Measurements from ENCODE around the gene TSPAN5. TPM values are rescaled to one million over a fixed set of nuclear protein-coding genes. Genes with fewer than 3 reads are reported as not detected.

The TSPAN5 gene
- total RNA-seq, 1 donor from 2014 or later: 1.6 TPM

DNA sequence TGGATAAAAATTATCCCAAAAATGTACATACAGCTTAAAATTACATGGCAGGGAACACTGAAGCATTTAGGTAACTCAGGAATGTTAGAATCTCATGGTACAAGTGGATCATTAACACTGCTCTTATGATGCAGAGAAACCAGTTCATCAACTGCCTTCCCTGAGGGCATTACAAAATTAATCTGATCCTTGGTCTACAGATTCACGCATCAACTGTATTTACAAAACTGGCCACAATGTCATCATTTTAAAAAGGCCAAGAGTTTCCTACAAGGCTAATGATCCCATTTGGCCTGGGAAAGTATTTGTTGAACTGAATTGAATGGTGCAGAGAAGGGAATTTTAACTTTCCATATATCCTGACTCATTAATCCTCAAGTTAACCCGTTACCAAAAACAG lies 84.6 kb downstream of the TSPAN5 start:
- no peaks in the 10 kb centered on the region for H3K27me3 Mint-ChIP-seq
- DNase-seq (no peak), ATAC-seq (ENCODE audit: low read depth) (no peak)
- no peaks in the 10 kb centered on the region for H3K36me3 Mint-ChIP-seq (ENCODE audit: low read depth)
- POLR2A ChIA-PET: no interaction called here
- H3K4me1 Mint-ChIP-seq: peaks cover 10% of the 10 kb centered on the region
- H3K27ac Mint-ChIP-seq: no peak overlapping the region
- CTCF ChIA-PET: no interaction called here
- intact Hi-C loops (cut with micrococcal nuclease): no loop called here
- H3K4me3 Mint-ChIP-seq: no peak overlapping the region
- H3K9me3 Mint-ChIP-seq: no peaks in the 10 kb centered on the region
- TF ChIP-seq, protein P1, sequence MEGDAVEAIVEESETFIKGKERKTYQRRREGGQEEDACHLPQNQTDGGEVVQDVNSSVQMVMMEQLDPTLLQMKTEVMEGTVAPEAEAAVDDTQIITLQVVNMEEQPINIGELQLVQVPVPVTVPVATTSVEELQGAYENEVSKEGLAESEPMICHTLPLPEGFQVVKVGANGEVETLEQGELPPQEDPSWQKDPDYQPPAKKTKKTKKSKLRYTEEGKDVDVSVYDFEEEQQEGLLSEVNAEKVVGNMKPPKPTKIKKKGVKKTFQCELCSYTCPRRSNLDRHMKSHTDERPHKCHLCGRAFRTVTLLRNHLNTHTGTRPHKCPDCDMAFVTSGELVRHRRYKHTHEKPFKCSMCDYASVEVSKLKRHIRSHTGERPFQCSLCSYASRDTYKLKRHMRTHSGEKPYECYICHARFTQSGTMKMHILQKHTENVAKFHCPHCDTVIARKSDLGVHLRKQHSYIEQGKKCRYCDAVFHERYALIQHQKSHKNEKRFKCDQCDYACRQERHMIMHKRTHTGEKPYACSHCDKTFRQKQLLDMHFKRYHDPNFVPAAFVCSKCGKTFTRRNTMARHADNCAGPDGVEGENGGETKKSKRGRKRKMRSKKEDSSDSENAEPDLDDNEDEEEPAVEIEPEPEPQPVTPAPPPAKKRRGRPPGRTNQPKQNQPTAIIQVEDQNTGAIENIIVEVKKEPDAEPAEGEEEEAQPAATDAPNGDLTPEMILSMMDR (IDR thresholded peaks at IDR 0.05): no peak

DNA sequence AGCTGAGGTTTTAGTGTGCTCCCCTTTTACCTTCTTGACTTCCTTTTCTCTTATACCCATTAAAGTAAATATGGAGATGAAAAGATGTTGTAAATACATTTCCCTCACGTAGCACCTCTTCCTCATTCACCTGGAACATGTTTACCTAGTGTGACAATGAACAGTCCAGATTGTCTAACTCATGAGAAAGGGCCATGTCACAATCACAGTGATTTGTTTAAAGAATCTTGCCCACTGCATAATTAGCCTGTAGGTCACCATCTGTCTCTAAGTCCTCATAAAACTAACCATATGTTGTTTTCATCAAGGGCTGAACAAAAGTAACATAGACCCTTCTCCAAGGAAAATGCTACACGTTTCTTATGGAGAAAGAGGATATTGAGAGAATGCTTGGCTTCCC lies 85.7 kb downstream of the TSPAN5 start:
- no peak overlapping the region for H3K4me3 Mint-ChIP-seq
- H3K27ac Mint-ChIP-seq: no peak overlapping the region
- CTCF ChIA-PET: no interaction called here

DNA sequence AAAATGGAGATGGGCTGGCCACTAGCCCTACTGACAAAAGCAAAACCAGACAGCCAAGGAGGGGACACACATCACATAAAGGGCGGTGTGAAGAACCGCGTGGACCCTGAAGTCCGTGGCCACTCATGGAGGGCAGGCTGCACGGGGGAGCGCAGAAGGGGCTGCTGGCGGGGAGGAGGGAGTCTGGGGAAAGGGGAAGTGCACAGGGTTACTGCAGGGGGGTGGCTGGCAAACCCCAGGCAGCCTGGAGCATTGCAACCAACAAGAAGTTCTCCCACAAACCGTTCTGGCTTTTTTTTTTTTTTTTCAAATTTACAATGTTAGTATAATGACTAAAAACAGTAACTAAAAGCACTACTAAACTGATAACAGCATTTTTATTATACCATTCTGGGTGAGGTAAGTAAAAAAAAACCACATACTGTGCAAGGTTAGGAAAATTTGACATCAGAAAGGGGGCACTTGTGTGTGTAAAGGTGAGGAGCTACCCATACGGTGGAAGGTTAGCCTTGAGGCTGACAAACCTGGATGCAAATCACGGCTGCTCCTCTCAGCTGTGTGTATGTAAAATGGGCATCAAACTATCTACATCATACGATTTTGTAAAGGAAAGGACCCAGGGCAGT lies 87.1 kb downstream of the TSPAN5 start:
- Mint-ChIP-seq H3K27me3 (no peaks in the 10 kb centered on the region), H3K9me3 (no peaks in the 10 kb centered on the region), H3K4me3 (no peak overlapping the region), H3K36me3 (ENCODE audit: low read depth) (no peaks in the 10 kb centered on the region), H3K27ac (no peak overlapping the region), H3K4me1 (peaks cover 4% of the 10 kb centered on the region)
- POLR2A ChIA-PET: no interaction called here
- ATAC-seq (ENCODE audit: low read depth): no peak
- no peak for DNase-seq
- intact Hi-C loops (cut with micrococcal nuclease): no loop called here
- CTCF ChIA-PET: no interaction called here
- TF ChIP-seq, protein P1 (IDR thresholded peaks at IDR 0.05): no peak

More for the DNA sequence above, 85.7 kb downstream of the TSPAN5 start:
- ATAC-seq (ENCODE audit: low read depth): no peak
- TF ChIP-seq, protein P1 (IDR thresholded peaks at IDR 0.05): no peak
- Mint-ChIP-seq H3K4me1 (peaks cover 3% of the 10 kb centered on the region), H3K9me3 (no peaks in the 10 kb centered on the region), H3K36me3 (ENCODE audit: low read depth) (no peaks in the 10 kb centered on the region), H3K27me3 (no peaks in the 10 kb centered on the region)
- POLR2A ChIA-PET: no interaction called here
- no peak for DNase-seq
- intact Hi-C loops (cut with micrococcal nuclease): no loop called here

DNA sequence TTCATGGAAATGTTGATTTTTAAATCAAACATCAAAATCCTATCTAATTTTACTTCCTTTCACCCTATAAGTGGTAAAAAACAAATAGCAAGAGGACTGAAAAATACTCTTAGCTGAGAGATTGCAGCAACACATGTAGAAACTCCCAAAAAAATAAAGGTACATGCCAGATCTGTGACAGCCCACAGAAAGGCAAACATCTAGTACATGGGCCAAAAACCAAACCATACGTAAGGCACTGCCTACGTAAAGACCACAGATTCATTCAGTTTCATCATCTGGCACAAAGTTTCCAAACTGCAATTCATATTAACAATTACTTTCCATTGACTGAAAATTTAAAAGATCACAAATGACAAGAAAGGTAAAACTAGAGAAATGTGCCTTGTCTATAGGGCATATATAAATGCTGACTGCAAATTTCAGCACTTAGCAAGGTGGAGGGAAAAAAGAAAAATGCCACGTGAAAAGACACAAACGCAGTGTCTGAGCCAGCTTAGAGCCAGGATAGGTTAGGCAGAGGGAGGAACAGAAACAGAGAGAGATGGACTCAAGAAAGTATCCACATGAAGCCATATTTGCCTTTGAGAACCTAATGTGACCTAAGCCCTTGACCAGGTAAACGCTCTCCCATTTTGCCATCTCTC lies 88.1 kb downstream of the TSPAN5 start:
- DNase-seq (no peak), ATAC-seq (ENCODE audit: low read depth) (no peak)
- ChIA-PET CTCF (no interaction called here), POLR2A (no interaction called here)
- no peaks in the 10 kb centered on the region for H3K9me3 Mint-ChIP-seq
- peaks cover 4% of the 10 kb centered on the region for H3K4me1 Mint-ChIP-seq
- no peaks in the 10 kb centered on the region for H3K36me3 Mint-ChIP-seq (ENCODE audit: low read depth)
- TF ChIP-seq, protein P1 (IDR thresholded peaks at IDR 0.05): no peak
- intact Hi-C loops (cut with micrococcal nuclease): no loop called here
- no peaks in the 10 kb centered on the region for H3K27me3 Mint-ChIP-seq
- H3K27ac Mint-ChIP-seq: no peak overlapping the region
- no peak overlapping the region for H3K4me3 Mint-ChIP-seq

DNA sequence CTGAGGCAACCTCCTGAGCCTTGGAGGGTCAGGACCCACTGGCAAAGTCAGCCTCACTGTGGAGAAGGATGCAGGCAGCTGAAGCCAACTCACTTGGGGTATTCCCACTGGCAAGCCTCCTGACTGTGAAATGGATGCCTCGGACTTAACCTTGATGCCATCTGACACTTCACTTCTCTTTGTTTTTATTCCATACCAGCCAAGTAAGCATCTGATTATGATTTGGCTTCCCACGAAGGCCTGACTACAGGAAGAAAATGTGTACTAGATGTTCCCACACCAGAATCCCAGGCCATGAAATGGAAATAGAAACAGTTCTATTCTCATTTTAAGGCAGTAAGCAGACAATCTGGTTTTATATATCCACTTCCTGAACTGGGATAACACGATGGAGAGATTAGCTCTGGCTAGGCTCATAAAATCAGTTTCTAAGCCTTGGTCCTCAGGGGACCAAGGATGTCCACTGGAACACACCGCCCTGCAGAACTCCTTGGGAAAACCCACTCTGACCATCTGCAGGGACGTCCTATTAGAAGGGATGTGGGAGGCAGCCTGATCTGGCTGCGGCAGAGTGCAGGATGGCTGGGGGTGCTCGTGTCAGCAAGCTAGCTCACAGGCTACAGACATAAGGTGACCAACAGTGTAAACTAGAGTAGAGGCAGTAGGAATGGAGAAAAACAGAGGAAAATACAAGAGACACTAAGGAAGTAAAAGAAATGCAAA lies 89.3 kb downstream of the TSPAN5 start:
- CTCF ChIA-PET: no interaction called here
- no peak for ATAC-seq (ENCODE audit: low read depth)

More for the DNA sequence above, 89.3 kb downstream of the TSPAN5 start:
- TF ChIP-seq, protein P1 (IDR thresholded peaks at IDR 0.05): no peak
- H3K4me3 Mint-ChIP-seq: no peak overlapping the region
- H3K27ac Mint-ChIP-seq: no peak overlapping the region
- POLR2A ChIA-PET: no interaction called here
- peaks cover 4% of the 10 kb centered on the region for H3K4me1 Mint-ChIP-seq
- intact Hi-C loops (cut with micrococcal nuclease): no loop called here
- H3K27me3 Mint-ChIP-seq: no peaks in the 10 kb centered on the region
- H3K36me3 Mint-ChIP-seq (ENCODE audit: low read depth): no peaks in the 10 kb centered on the region
- H3K9me3 Mint-ChIP-seq: no peaks in the 10 kb centered on the region
- no peak for DNase-seq
